PC-9 (cell line): Measurements from ENCODE around the gene ARL8B. TPM values are rescaled to one million over a fixed set of nuclear protein-coding genes. Genes with fewer than 3 reads are reported as not detected.
A peak's percentile ranks its signal among the peaks of the same experiment; 100 is the strongest.
"Not testable (repeated sequence)": the region's sequence is repeated elsewhere in the genome, so short reads cannot be mapped to it uniquely, and the experiment has no call there.

ENCODE experiments used
- BruUV-seq: library from RNA; stranded (reverse); fragments of 400-500 nt; replicated peaks from 2 replicates; lab custom pipeline; 2021; lab: Mats Ljungman, UMichigan
- CTCF ChIA-PET: fragments of 300-600 bp; sonication (Branson Sonifier 250); formaldehyde crosslinking; loops from one replicate; lab custom pipeline; 2022; ENCODE audit warnings: antibody characterized with exemption; lab: Charles Lee
- POLR2A ChIA-PET: fragments of 300-600 bp; sonication (Branson Sonifier 250); formaldehyde crosslinking; loops from one replicate; lab custom pipeline; 2022; ENCODE audit warnings: antibody characterized with exemption; ENCODE audit not compliant: unreplicated experiment; lab: Charles Lee
- DNase-seq, 2 experiments: peaks; one replicate each; pipeline versions ENCODE4 v3.0.0 to v3.0.0-alpha.2; 2015 to 2022; ENCODE audit warnings: mixed read lengths in 1 of 2
- H2AFZ ChIP-seq: fragments of 200-600 bp; sonication (generic); 2 replicates; pipeline ENCODE4 v1.8.1; 2017; ENCODE audit warnings: antibody characterized with exemption
- H3F3A ChIP-seq: fragments of 200-600 bp; sonication (generic); 2 replicates; pipeline ENCODE4 v1.8.1; 2017; ENCODE audit warnings: antibody characterized with exemption, mild to moderate bottlenecking, low read depth; ENCODE audit not compliant: insufficient read depth
- H3K27ac ChIP-seq: fragments of 200-600 bp; sonication (generic); 2 replicates; pipeline ENCODE4 v1.6.1; 2016; ENCODE audit warnings: mixed run types
- H3K27me3 ChIP-seq: fragments of 200-600 bp; sonication (generic); 2 replicates; pipeline ENCODE4 v1.6.1; 2016; ENCODE audit warnings: low read depth, mixed run types; ENCODE audit not compliant: insufficient read depth
- H3K36me3 ChIP-seq: fragments of 200-600 bp; sonication (generic); 2 replicates; pipeline ENCODE4 v1.6.1; 2016; ENCODE audit warnings: low read depth, mixed run types
- H3K4me1 ChIP-seq: fragments of 200-600 bp; sonication (generic); replicated peaks from 2 replicates; pipeline ENCODE4 v1.6.1; 2016; ENCODE audit warnings: mixed run types; ENCODE audit not compliant: insufficient read depth
- H3K4me2 ChIP-seq: fragments of 200-600 bp; sonication (generic); 2 replicates; pipeline ENCODE4 v1.6.1; 2017; ENCODE audit warnings: mixed run types
- H3K4me3 ChIP-seq: fragments of 200-600 bp; sonication (generic); 2 replicates; pipeline ENCODE4 v1.6.1; 2016; ENCODE audit warnings: mixed run types
- H3K79me2 ChIP-seq: fragments of 200-600 bp; sonication (generic); 2 replicates; pipeline ENCODE4 v1.6.1; 2017; ENCODE audit warnings: low read depth, mixed run types
- H3K9me2 ChIP-seq: fragments of 200-600 bp; sonication (generic); 2 replicates; pipeline ENCODE4 v1.8.1; 2017; ENCODE audit warnings: mild to moderate bottlenecking; ENCODE audit not compliant: insufficient read depth
- H3K9me3 ChIP-seq: fragments of 200-600 bp; sonication (generic); 2 replicates; pipeline ENCODE4 v1.8.1; 2016; ENCODE audit warnings: low read depth; ENCODE audit not compliant: insufficient read depth
- H4K20me1 ChIP-seq: fragments of 200-600 bp; sonication (generic); 2 replicates; pipeline ENCODE4 v1.8.1; 2017; ENCODE audit not compliant: insufficient read depth
- CTCF ChIP-seq: fragments of 200-600 bp; sonication (generic); conservative IDR thresholded peaks from 2 replicates; pipeline ENCODE4 v1.6.1; 2017; ENCODE audit warnings: mixed run types, antibody characterized with exemption, mild to moderate bottlenecking, moderate library complexity
- EZH2 ChIP-seq: fragments of 200-600 bp; sonication (generic); IDR thresholded peaks from 2 replicates; pipeline ENCODE4 v1.8.0; 2017; ENCODE audit warnings: antibody characterized with exemption, low read depth
- intact Hi-C: fragments of 100-400 bp; cut with micrococcal nuclease; formaldehyde crosslinking; loops from one replicate; pipeline ENCODE4 v1.10.0; 2022; ENCODE audit not compliant: unreplicated experiment
- total RNA-seq: library from RNA; stranded (reverse); gene quantifications from 2 replicates; pipeline ENCODE4 v1.2.3, GENCODE V29; 2021

ARL8B gene
- total RNA-seq, 1 experiment from 2014 or later: 45.4 TPM

DNA sequence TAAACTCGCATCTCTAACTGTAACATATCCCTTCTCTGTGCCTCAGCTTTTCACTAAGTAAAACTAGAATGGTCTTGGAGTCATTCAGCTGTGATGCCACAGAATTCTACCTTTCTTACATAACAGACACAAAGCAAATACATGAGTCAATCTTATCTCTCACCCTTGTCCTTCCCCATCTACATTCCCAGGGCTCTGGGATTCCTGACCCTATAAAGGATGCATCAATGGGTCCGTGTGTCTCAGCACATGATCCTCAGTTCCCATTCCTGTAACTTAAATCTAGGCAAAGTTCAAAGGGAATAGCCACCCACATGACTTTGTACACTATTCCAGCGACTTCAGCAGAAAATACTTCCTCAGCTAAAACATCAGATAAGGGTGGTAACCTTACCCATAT is 11.8 kb upstream of the ARL8B start:
- no peaks in the 10 kb centered on the region for H3K36me3 ChIP-seq
- H3F3A ChIP-seq: no peaks in the 10 kb centered on the region
- H3K79me2 ChIP-seq: no peaks in the 10 kb centered on the region
- TF ChIP-seq EZH2: no peak
- TF ChIP-seq CTCF: no peak
- H2AFZ ChIP-seq: no peak overlapping the region
- no peak overlapping the region for H3K27ac ChIP-seq
- peak in 1 of 2 experiments; percentile 70 for DNase-seq
- ChIA-PET CTCF (interaction anchor here (0.7 kb wide), 1 partner anchor 390 kb away, joined by 3 read pairs; no protein-coding TSS in a partner anchor), POLR2A (no interaction called here)
- BruUV-seq: no TSS peak
- intact Hi-C loops: no loop called here
- no peaks in the 10 kb centered on the region for H3K9me3 ChIP-seq
- H3K27me3 ChIP-seq: no peaks in the 10 kb centered on the region
- H3K4me2 ChIP-seq: no peak overlapping the region
- no peaks in the 10 kb centered on the region for H4K20me1 ChIP-seq
- H3K4me1 ChIP-seq: no peaks in the 10 kb centered on the region
- no peak overlapping the region for H3K4me3 ChIP-seq
- no peaks in the 10 kb centered on the region for H3K9me2 ChIP-seq

GRCh38 chr3:5112043-5112442 is 10.0 kb upstream of the ARL8B start:
- no TSS peak for BruUV-seq
- Histone ChIP-seq H3K9me2 (no peaks in the 10 kb centered on the region), H3K27me3 (no peaks in the 10 kb centered on the region), H3K79me2 (no peaks in the 10 kb centered on the region), H3K27ac (no peak overlapping the region), H2AFZ (no peak overlapping the region), H3K4me3 (no peak overlapping the region), H3K36me3 (no peaks in the 10 kb centered on the region), H4K20me1 (no peaks in the 10 kb centered on the region), H3K4me2 (no peak overlapping the region), H3F3A (no peaks in the 10 kb centered on the region), H3K9me3 (no peaks in the 10 kb centered on the region), H3K4me1 (no peaks in the 10 kb centered on the region)
- intact Hi-C loops: no loop called here
- ChIA-PET CTCF (interaction anchor here (0.6 kb wide), 1 partner anchor 9 kb away, joined by 4 read pairs; no protein-coding TSS in a partner anchor), POLR2A (no interaction called here)
- DNase-seq: no peak
- no peak for TF ChIP-seq CTCF
- TF ChIP-seq EZH2: no peak

GRCh38 chr3:5113726-5114125 is 8.4 kb upstream of the ARL8B start:
- H4K20me1 ChIP-seq, H3K79me2 ChIP-seq, H3K4me1 ChIP-seq, H2AFZ ChIP-seq, H3K9me2 ChIP-seq, intact Hi-C loops, H3K4me3 ChIP-seq, CTCF ChIA-PET, H3K36me3 ChIP-seq, BruUV-seq, H3K9me3 ChIP-seq, H3K27me3 ChIP-seq, H3K27ac ChIP-seq, H3K4me2 ChIP-seq, POLR2A ChIA-PET, H3F3A ChIP-seq, DNase-seq: not testable (repeated sequence)
